Measurements from ENCODE around the gene ZNF853.

- TF ChIP-seq CTCF (IDR thresholded peaks at IDR 0.05) = no peak
- no peak for TF ChIP-seq EZH2phosphoT487 (IDR thresholded peaks at IDR 0.05)
These were observed 11.0 kb upstream of the ZNF853 start for GRCh38 chr7:6604458-6604857.
